SH-SY5Y (cell line): ENCODE measurements around the gene GP5.

ENCODE experiments used
- GATA2 ChIP-seq: IDR thresholded peaks from 2 replicates; pipeline ENCODE4 v1.6.1; 2011; ENCODE audit warnings: mild to moderate bottlenecking, low read depth, low read length
- GATA3 ChIP-seq: IDR thresholded peaks from 2 replicates; pipeline ENCODE4 v1.6.1; 2011; ENCODE audit warnings: low read depth, mild to moderate bottlenecking, low read length, moderate library complexity

GRCh38 chr3:194407423-194407822 is 8.4 kb upstream of the GP5 start:
- TF ChIP-seq GATA2 (no peak), GATA3 (no peak)
